LHCN-M2 (cell line): ENCODE measurements around the gene ADGRG1. TPM values are rescaled to one million over a fixed set of nuclear protein-coding genes. Genes with fewer than 3 reads are reported as not detected.

Experiments
- DNase-seq: peaks from one replicate; pipeline ENCODE4 v3.0.0-alpha.2; 2012; ENCODE audit warnings: low read depth
- total RNA-seq: library from RNA; depleted of rRNA; stranded (reverse); fragments of >200 nt; gene quantifications from 2 replicates; pipeline ENCODE4 v1.2.3, GENCODE V29; 2014

ADGRG1 gene
- total RNA-seq, 1 experiment from 2014 or later, result 5.5 TPM

GRCh38 chr16:57682809-57683635, 54.6 kb downstream of the ADGRG1 start:
- DNase-seq, result no peak

DNA sequence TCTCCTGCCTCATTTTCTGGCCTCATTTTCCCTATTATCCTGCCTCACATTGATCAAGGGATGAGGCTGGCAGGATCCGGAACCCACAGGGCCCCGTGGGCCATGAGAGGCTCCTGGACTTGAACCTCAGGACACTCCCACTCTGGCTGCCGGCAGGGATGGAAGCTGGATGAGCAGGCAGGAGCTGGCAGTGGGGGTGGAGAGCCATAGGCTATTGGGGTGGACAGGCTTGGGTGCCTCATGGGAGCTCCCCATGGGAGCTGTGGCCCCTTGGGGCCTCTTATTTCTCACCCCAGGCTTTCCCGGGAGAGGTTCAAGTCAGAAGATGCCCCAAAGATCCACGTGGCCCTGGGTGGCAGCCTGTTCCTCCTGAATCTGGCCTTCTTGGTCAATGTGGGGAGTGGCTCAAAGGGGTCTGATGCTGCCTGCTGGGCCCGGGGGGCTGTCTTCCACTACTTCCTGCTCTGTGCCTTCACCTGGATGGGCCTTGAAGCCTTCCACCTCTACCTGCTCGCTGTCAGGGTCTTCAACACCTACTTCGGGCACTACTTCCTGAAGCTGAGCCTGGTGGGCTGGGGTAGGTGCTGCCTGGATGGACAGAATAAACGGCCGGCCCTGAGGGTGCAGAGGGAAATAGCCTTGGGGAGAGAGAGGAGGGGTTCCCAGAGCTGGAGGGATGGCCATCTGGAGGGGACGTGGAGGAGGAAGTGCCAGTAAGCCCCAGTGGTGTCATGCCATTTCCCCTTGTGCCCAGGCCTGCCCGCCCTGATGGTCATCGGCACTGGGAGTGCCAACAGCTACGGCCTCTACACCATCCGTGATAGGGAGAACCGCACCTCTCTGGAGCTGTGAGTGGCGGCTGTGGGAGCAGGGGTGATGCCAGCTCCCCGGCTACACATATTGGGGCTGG, 55.5 kb downstream of the ADGRG1 start:
- DNase-seq, result no peak

DNA sequence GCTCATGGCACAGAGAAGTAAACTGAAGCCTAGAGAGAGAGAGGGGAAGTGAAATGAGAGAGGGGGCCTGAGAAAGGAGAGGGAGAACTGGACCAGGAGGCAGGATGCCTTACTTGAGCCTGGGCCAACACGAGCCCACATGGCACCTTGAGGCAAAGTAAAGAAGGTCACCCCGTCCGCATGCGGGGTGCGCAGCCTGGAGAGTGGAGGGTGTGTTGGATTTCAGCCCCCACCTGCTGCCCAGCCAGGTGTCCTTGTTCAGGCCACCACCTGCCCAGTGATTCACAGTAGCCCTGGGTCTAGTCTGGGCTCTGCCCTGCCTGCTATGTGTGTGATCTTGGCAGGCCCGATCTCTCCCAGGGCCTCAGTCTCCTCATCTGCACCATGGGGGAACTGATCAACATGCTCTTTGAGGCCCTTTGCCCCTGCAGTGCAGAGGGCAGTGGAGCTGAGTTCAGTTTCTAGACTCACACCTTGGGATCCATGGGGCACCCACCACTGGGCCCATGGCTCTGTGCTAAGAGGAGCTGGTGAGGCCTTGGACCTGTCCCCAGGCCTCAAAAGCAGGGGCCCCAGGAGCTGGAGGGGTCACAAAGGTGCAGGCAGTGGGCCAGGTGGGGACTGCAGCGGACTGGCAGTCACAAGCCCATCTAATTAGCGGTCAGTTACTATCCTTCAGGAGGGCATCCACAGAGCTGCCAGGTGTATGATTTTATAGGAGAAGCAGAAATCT, 56.4 kb downstream of the ADGRG1 start:
- no peak for DNase-seq

DNA sequence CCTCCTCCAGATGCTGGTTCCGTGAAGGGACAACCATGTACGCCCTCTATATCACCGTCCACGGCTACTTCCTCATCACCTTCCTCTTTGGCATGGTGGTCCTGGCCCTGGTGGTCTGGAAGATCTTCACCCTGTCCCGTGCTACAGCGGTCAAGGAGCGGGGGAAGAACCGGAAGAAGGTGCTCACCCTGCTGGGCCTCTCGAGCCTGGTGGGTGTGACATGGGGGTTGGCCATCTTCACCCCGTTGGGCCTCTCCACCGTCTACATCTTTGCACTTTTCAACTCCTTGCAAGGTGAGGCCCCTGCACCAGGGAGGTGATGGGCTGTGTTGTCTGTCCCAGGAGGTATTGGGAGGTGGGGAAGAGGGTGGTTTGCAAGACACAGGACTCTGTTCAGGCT, 57.2 kb downstream of the ADGRG1 start:
- no peak for DNase-seq

GRCh38 chr16:57686577-57686976, 58.1 kb downstream of the ADGRG1 start:
- DNase-seq, result no peak

GRCh38 chr16:57687363-57687929, 59.0 kb downstream of the ADGRG1 start:
- DNase-seq, result no peak

DNA sequence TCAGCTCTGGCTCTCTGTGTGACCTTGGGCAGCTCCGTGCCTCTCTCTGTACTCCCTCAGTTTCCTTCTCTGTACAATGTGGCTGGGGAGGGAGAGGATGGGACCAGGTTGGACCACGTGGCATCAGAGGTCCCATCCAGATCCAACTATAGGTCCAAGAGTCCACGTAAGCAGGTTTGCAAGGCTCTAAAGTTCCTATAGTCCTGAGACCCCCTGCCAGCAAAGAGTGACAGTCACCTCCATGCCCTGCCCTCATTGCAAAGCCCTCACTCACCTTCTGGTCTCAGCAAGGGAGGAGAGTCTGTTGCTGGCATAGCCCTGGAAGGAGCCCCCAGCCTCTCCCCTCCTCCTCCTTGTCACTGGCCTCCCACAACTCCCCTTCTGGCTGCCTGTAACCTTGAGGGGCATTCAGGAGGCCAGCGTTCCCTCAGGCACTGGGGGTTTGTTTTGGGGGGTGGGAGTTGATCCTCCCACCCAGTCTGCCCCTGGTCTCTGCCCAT, 60.1 kb downstream of the ADGRG1 start:
- no peak for DNase-seq

DNA sequence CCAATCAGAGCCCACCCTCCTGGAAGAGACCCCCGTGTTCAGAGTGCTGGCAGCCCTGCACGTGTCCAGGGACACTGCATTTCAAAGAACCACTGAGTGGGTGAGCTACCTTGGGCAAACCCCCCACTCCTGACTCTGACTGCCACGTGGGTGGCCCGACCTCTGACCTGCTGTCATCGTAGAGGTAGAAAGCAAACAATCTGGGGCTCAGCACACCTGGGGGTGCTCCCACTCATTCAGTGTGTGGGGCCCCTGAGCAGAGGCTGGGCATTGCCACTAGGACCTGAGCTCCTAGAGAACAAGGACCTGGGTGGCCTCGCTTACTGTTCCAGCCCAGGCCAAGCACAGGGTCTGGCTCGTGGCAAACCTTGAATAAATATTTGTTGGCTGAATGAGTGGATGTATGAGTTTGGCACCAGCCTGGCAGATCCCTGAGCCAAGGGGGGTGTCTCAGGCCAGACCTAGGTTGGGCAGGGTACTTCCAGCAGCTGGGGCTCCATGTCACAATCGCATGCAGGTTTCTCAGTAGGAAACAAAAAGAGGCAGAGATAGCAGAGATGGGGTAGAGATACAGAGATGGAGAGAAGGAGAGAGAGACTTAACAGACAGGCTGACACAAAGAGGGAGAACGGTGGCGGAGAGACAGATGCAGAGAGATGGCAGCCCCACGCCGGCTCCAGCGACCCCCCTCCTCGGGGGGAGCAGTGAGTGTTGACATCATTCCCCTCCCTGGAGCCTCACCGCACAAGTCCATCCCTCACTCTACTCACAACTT, 60.7 kb downstream of the ADGRG1 start:
- no peak for DNase-seq

DNA sequence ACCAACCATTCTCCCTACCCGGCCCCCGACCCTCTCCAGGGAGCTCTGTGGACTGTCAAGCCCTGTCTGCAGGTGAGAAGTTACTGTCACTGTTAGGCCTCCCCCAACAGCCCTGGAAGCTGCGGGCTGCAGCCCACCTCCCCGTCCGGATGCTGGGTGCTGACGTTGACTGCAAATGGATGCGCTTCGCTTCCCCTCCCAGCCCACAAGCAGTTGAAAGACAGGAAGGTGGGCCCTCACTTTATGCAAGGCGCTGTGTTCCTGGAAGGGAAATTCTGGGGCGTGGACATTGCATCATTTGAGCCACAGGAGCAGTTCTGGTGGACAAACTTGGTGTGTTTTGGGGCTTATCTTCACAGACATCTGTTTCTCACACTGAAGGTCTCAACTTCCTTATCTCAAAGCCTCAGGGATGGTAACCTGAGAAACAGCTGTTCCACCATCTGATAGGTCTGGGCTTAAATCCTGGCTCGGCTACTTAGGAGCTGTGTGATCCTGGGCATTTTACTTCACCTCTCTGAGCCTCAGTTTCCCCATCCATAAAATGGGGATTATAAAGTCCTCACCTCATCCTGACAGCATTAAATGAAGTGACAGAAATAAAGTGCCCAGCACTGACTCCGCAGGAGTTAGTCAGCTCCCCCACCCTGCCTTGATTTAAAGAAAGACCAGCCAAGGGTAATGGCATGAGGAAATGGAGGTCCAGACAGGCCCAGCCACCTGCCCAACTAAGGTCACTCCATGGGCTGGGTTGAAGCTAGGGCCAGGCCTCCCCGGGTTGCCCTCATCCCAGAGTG, 61.5 kb downstream of the ADGRG1 start:
- DNase-seq, result no peak

- DNase-seq, result no peak
Observed at GRCh38 chr16:57690782-57691471, 62.5 kb downstream of the ADGRG1 start.

DNA sequence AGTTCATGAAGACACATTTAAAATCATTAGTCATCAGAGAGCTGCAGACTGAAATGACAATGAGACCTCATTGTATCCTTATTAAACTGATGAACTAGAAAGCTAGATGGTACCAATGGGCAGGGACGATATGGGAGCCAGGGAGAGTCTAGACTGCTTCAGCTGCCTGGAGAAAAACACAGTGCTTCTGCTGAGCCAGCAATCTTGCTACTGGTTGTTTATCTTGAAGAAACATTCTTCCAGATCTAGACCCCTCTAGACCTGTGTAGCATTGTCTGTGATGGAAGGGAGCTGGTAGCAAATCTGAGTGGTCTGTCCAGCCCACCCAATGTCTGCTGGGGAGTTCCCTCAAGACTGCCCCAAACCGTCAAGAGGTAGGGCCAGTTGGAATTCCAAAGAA, 64.2 kb downstream of the ADGRG1 start:
- DNase-seq, result no peak

GRCh38 chr16:57693550-57693949, 65.1 kb downstream of the ADGRG1 start:
- no peak for DNase-seq

DNA sequence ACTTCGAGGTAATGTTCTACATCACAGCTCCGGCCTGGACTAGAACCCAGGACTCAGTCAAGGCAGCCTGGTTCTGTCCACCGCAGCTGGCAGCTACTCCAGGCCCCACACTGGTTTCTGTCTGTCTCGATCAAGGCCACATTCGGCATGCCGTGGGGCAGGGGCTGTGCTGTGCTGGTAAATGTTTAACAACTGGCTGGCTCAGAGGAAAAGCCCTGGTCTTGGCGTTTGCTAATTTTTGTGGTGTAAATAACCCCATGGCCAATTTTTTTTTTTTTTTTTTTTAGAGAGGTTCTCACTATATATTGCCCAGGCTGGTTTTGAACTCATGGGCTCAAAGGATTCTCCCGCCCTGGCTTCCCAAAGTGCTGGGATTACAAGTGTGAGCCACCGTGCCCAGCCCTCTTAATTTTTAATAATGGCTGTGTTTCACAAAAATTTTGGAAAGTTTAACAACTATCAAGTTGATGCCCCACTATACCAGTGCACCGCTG, 65.8 kb downstream of the ADGRG1 start:
- DNase-seq, result no peak

- peak; percentile 34 for DNase-seq
Observed at GRCh38 chr16:57694725-57695679, 66.6 kb downstream of the ADGRG1 start, which contains the start of gene DRC7. TSS of gene DRC7 (plus strand) at chr16:57694806. CDS start at chr16:57697950, 3,144 bp downstream.

DNA sequence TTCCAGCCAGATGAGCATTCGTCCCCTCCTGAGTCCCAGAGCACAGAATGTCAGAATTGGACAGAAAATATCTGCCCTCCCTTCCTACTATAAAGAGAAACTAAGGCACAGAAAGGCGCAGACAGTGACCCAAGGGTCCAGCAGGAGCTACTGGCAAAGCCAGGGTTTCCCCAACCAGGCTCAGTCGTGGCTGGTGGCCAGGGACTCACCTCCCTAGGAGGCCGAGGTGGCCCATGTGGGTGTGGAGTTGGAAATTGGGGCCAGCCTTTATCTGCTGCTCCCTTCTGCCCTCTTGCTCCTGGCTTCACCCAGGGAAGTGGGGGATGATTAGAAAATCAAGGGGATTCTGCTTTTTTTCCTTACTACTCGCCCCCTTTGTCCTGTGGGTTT, 67.2 kb downstream of the ADGRG1 start:
- DNase-seq, result no peak

DNA sequence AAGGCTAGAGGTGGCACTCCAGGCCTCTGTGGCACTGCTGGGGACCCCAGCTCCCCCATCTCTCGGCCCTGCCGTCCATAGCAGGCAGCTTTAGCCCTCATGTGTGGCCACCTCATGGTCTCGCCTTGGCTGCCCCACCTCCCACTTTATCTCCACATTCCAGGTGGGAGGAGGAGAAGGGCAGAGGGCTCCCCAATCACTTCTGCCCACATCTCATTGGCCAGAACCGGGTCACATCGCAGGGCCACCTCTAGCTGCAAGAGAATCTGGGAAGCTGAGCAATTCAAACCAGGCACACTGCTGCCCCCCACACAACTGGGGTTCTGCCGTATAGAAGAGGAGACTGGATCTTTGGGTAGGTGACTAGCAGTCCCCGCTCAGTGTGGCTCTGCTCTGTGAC, 67.8 kb downstream of the ADGRG1 start:
- no peak for DNase-seq

DNA sequence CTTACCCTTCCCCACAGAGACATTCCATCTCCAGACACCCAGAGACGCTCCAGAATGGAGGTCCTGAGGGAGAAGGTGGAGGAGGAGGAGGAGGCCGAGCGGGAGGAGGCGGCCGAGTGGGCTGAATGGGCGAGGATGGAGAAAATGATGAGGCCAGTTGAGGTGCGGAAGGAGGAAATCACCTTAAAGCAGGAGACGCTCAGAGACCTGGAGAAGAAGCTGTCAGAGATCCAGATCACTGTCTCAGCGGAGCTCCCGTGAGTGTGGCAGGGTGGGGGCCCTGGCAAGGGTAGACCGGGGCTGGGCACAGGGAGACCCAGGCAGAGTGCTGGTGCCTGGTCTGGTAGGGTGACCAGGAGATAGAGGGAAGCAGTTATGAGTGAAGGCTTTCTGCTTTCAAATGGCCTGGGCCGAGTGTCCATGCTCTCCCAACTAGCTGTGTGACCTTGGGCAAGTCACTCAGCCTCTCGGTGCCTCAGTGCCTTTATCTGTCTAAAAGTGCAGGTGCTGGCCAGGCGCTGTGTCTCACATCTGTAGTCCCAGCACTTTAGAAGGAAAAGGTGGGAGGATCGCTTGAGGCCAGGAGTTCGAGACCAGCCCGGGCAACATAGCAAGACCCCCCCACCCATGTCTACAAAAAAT, 69.6 kb downstream of the ADGRG1 start:
- DNase-seq, result no peak
